GM19328 (cell line): ENCODE data around the gene FAM117A.

Experiments
- ATAC-seq: cut with Tn5 transposase; IDR thresholded peaks from one replicate; pipeline ENCODE4 v1.9.1; 2021; ENCODE audit warnings: mild to moderate bottlenecking, moderate library complexity; ENCODE audit not compliant: unreplicated experiment

FAM117A gene

DNA sequence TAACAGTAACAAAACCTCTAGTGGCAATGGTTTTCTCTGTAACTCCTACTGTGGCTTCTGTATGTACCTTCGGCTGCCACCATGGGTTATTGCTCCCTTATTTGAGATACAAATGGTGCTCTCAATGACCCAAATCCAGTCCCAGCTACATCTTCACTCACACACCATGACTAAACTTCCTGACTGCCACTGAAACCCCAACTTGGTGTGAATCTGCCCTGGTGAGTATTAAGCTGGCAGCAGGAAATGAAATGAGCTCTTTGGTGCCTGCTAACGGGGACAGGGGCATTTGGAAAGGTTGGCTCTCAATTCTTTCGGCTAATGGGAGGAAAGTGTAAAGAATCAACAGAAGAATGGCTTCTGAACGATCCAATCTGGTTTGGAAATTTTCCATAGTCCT lies 48.7 kb downstream of the FAM117A start:
- no peak for ATAC-seq

DNA sequence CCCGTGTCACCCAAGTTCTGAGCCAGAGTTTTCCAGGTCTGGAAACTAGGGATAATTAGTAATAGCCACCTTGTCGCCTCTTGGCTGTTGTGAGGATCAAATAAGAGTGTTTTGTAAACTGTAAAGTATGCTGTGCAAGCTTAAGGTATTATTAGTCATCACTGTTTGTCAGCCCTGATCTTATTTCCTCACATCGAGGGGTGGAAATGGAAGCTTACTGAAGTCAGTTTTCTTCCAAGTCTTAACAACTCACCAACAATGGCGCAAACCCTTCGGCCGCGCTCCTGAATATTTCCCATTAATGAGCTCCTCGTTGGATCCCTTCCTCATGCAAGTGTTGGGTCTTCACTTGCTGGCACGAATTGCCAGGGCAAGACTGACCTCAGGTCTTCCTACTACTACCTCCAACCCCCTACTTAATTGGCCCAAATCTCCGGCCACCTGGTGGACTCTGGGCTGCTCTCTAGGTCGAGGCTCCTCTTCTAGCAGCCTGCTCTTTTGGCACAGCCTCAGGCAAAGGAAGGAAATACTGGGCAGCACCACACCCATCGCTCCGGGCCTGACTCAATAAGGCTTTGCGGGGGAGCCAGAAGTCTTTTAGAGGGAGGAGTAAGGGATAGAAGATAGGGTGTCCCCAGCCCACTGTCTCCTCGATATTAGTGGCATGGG lies 55.3 kb downstream of the FAM117A start:
- no peak for ATAC-seq

DNA sequence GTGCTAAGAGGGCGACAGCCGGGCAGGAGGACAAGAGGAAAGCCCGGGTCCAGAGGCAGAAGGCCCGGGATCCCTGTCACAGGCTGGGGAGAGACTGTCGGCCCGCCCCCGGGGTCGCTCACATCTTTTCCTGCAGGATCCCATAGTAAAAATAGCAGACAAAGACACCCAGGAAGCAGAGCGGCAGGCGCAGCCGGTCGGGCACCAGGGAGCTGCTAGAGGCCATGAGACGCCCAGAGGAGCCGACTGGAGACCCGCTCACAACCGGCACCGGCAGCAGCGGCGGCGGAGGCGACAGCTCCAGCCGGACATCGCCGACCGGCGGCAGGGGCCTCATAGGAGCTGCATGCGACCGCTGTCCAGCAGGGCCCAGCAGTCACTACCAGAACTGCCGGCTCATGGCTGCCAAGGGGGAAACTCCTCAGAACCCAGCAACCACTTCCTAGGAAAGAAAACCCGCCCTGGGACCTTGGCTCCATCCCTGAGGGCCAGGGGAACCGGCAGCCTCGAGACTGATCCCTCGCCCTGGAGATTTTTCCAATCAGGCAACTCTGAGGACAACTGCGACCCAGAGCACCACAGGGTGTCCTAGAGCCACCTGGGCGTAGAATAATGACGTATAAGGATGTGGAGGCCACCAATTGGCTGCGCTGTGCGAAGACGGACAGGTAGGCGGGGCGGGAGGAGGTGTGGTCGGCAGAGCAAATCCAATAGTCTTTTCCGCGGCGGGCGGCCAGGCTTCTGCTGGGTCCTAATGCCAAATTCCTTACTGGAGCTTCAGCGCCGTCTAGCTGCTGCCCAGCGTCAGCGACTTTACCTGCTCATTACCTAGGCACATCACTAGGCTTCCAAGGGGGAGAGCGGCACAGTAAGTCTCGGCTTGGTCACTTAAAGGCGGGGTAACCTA lies 56.1 kb downstream of the FAM117A start, which contains the start of gene SLC35B1:
SLC35B1 (minus strand) TSS at position 357 of the 907 bp plus-strand sequence; CDS start at position 226, 131 bp downstream.
- ATAC-seq, result peak; percentile 89

DNA sequence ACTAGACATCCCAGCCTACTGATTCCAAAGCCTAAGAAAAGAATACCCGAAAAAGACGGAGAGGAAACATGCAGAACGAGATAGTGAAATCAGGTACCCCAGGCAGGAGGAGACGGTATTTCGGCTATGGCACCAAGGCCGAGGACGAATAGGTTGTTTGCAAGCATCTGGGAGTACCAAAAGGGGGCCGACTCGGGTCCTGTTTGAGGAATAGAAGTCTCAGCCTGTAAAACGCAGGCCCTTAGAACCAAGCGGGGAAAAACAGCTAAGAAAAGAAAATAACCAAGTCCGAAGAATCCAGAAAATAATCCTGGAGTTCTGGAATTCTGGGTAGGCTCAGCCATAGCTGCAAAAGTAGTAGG lies 56.7 kb downstream of the FAM117A start:
- ATAC-seq, result no peak

DNA sequence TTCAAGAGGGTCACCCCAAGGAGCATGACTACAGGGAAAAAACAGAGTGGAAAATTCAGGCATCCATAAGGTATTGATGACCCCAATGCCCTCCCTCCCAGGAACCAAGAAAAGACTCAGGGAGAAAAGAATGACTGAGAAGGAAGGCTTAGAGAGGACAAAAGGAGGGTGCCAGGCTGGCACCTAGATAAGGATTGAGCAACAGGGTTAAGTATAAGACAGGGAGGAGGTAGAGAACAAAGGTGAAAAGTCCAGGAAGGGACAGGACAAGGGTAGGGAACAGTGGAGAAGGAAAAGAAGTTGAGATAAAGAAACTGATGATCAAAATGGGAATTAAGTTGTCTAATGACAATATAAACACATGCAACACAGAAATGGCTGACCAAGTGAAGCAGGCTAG lies 58.7 kb downstream of the FAM117A start:
- ATAC-seq, result no peak

DNA sequence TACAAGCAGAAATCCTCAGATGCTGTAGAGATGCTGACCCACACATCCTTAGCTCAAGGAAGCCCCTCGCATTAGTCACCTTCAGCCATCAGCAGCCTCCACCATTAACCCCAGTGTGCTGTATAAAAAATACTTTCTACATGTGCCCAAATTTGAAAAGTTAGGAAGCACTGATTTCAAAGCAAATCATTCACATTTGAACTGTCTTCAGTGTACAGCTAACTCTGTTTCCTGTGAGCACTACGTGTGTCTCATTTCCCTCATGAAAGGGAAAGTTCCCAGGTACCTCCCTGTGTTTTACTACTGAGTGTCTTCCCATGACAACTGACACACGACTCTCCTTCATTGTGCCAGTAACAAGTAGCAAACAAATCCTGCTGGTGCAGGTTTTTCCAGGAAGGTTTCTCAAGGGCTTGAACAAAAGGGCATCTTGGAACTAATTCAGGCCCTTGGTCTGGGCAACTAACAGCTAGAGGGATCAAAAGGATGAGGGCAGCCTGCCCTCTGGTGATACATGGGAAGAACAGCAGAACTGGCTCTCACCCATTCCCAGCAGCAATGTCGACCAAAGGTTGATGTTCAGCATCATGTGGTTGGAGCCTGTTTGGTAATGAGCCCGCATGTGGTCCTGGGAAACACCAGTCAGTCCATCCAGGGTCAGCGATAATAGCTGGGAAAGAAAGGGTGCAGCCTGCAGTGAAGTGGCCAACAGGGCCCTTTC lies 60.2 kb downstream of the FAM117A start:
- ATAC-seq, result no peak

DNA sequence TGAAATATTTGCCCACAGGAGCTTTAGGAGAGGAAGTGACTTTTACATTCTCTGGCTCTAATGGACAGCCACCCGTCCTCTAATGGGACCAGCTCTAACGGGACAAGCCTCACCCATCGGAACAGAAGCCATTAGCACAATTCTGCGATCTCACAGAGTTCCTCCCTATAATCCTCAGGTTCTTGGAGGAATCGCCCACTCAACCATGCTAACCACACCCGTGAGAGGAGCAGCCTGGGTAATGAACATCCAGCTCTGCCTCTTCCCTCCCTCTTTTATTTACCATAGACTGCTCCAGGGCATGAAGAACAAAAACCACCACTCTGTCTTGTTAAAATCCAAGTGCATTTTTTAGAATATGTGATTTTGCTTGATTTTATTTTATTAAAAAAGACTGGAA lies 63.0 kb downstream of the FAM117A start:
- no peak for ATAC-seq

DNA sequence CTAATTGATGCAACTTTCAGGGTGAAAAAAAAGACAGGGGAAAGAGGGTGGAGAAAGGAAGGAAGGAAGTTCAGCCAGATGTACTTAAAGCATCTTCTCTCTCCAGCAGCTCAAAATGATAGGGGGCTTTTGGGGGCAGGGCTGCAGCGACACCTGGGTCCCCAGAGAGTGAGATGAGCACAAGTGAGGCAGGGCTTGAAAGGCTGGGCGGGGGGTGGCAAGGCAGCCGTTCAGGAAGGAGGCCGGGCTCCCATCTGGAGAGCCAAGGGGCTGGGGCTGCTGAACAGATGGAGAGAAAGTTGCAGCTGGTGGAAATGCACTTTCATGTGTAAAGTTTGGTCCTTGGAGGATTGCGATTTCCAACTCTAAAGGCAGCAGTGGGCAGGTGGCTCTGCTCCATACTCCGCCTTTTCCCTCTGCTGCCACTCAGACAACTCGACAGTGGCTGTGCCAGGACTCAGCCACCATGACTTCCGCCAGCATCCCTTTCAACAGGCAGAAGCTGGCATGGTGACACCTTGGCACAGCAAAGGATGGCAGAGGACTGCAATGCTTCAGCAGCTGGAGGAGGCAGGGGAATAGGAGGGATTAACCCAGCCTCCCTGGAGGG lies 63.9 kb downstream of the FAM117A start:
- no peak for ATAC-seq

DNA sequence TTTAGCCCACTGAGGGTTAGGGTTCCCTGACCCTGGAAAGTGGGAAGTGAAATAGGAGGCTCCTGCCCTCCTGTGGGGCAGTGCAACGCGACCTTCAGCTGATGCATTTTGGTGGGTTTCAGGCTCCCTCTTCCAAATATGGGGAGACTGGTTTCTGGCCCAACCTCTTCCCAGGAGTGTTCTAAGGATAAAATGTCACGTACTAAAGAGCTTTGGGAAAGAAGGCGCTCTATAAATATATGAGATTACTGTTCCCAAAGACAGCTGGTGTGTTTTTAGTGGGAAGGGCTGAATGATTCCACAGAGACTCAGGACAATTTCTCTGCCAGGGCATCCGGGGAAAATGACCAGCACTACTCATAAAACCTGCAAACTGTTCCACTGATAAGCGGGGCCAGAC lies 65.9 kb downstream of the FAM117A start:
- ATAC-seq, result no peak

DNA sequence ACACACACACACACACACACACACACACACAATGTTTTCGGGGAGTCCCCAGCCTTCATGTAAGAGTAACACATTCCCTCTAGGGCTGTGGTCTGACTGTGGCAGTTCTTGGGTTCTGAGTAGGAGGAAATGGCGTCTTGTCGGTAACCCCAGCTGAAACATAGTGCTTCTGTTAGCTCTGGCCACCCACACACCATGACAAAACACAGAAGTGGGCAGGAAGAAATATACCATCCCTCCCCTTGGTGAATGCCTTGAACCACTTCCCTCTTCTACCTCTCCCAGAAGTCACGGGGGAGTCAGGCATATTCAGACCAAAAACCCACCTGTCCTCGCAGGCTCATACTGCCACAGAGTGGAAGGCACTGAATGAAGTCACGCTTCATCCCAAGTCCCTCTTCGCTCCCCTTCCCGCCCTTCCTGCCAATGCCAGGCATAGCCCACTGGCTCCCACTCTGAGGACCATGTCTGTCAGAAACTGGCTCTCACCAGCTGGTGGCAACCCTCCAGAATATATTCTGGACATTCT lies 67.6 kb downstream of the FAM117A start:
- no peak for ATAC-seq

DNA sequence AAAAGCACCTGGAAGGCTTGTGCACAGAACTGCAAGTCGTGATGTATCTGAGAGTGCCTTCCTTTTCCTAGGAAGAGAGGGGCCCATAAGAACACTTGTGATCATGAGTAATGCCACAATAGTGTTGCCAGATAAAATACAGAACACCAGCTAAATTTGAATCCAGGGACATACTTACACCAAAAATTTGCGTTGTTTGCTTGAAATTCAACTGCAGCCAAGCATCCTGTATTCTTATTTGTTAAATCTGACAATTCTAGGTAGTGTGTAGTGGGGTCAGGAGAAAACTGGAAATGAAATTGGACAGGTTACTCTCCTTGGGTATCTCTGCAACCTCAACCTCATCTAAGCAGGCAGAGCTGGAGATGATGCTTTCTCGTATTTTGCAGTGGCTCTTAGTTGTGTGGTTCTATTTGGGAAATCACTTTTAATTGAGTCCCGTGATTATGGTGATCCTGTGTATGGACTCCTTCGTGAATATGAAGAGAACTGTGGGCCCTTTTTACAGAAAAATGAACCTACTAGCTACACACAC lies 68.2 kb downstream of the FAM117A start:
- no peak for ATAC-seq

DNA sequence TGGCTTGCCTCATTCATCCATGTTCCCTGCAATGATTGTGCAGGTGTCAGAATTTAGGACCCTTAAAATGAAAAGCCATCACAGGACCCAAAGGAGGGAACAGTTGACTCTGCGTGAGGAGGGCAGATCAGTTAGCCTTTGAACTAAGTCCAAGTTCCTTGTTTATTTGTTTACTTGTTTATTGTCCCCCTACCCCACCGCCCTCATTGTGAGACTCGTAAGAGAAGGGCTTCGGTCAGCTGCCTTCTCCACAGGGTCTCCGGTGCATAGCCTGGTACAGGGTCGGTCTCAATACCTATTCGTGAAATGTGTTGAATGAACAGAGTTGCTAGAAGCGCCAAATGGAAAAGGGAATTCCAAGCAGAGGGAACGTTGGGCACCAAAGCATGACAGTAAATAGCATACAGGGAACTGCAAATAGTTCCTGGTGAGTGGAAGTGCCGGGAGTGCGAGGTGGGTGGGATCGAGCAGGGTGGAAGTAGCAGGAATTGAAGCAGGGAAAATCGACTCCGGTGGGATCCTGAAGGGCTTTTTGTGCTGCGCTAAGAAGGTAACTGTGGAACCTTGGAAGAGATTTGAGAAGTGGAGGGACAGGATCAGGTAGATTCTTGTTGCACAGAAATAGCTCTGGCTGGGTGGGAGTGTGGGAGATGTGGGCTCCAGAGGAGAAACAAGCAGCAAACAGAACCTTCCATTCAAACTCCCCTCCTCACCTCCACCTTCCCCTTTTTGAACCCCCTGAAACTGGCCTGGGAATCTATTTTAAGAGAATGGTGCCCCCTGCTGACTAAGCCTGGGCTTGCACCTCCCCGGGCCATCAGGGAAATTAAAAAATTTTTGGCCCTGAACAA lies 68.9 kb downstream of the FAM117A start:
- no peak for ATAC-seq

DNA sequence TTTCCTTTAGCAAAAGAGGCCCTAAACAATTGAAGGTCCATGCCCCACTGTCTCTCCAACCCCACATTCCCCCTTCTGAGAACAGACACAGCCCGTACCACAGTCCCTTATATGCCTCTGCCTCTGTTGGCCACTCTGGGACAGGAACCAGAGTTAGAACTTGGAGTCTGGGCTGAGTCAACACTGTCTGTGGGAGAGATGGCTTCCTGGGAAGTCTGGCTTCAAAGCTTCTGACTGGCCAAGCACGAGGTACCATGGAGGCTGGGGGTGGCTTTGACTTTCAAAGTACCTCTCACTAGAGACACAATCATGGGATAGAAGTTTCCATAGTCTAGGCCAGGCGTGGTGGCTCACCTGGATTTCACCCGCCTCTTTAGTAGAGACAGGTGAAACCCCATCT lies 71.2 kb downstream of the FAM117A start:
- ATAC-seq, result no peak

DNA sequence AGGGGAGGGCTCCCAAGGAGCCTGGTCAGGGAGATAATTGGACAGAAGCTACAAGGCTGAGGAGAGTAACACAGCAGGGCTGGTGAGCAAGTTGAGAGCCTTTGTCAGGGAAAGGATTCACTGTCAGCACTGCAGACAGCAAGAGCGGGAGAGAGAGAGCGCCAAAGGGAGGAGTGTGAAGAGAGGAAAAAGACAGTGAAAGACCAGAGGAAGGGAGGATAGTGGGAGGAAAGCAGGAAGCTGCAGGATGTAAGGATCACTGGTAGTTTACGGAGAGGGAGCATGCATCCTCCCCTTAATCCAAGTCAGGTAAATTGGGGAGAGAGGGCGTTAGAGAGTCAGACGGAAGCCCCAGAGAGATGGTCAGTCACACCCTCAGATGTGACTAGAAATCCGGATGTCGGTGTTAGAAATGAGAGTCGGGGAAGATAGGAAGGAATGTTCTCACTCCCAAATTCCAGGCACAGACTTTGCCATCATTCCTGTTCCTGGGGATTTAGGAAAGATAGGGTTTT lies 72.2 kb downstream of the FAM117A start:
- no peak for ATAC-seq

DNA sequence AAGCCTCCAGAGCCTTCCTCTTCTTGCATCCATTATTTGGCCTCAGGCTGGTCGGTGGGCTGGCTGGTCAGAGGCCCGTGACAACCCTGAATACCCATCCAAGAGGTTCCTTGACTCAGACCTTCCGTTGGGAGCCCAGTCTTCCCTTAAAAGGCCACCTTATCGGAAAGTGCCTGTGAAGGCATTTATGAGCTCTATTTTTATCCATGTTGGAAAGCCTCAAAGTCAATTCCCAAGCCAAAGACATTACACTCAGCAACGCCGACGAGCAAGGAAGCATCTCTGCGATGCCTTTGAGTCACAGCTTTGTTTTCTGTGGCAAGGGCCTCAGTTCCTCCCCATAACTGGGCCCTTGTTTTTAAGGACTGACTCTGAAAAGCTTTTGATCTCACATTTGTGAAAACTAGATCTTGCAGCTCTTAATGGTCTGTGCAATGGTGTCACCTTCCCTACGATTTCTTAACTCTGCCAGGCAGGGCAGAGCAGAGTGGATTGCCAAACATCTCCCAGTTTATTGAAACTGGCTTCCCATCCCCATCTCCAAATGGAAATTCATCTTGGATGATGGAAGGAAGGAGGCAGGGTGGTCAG lies 72.8 kb downstream of the FAM117A start:
- ATAC-seq, result no peak

DNA sequence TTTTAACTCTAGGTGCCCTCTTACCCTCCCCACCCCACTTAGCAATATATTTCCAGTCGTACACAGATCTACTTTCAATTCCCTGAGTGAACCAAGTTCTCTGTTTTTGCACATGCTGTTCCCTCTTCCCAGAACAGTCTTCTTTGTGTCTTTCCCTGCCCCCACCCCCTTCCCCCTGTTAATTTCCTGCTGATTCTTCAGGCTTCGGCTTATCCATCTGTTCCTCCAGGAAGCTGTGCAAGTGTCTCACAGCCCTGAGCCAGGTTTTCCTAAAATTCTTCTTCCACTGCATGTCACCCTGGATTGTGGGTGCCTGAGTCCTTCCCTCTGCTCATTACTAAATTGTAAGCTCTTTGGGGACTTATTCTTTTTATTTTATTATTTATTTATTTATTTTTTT lies 73.7 kb downstream of the FAM117A start:
- no peak for ATAC-seq

DNA sequence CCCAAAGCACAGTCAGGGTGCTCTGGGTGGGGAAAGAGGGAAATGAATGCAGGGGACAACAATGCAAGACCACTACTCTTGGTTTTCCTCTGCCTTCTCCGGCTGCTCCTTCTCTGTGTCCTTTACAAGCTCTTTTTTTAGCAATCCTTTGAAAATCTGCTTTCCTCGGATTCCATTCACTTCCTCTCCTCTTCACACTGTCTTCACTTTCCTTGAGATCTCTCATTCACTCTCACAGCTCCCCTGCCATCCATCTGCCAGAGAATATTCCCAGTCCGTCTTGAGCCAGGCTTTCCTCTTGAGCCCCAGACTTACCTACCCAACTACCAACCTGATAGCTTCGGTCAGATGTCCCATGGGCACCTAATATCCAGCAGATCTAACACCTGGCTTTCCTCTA lies 75.1 kb downstream of the FAM117A start:
- no peak for ATAC-seq

DNA sequence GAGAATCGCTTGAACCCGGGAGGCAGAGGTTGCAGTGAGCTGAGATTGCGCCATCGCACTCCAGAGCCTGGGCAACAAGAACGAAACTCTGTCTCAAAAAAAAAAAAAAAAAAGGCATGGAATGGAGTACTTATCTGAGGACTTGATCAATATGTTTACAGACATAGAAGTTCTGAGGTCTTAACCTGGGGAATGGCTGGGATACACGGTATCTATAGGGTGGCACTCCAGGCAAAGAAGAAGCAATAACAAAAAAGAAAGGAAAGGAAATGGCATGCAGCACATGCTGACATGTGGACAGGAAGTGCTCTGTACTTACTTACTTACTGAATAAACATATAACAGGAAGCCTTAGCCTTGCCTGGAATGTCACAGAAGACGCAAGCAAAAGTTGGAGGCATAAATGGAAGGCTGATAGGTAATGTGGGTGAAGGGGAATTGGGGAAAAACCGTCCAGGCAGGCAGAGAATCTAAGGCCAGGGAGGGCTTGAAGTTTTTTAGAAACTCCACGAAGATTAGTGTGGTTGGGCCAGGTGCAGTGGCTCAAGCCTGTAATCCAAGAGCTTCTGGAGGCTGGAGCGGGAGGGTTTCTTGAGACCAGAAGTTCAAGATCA lies 75.9 kb downstream of the FAM117A start:
- ATAC-seq, result no peak
